ENCODE measurements around the gene EDA. TPM values are rescaled to one million over a fixed set of nuclear protein-coding genes. Genes with fewer than 3 reads are reported as not detected.

EDA gene
- total and polyA plus RNA-seq, 10 of the 15 experiments (the other 5 are each of a cell fraction or from before 2014, with no cell fraction given), result 0.06 TPM; not detected in 9

GRCh38 chrX:69815063-69815462 lies 199.2 kb downstream of the EDA start (continued):
- TF ChIP-seq CREB1 (IDR thresholded peaks at IDR 0.05; ENCODE audit: low read depth), result no peak
- TF ChIP-seq HSF1 (IDR thresholded peaks at IDR 0.05; ENCODE audit: low read depth, low read length), result no peak
- TF ChIP-seq SREBF2 (IDR thresholded peaks at IDR 0.05; ENCODE audit: low read length), result no peak
- no peak for TF ChIP-seq TCF12 (IDR thresholded peaks at IDR 0.05; ENCODE audit: low read depth, low read length)
- TF ChIP-seq JUND (IDR thresholded peaks at IDR 0.05; ENCODE audit: low read depth, low read length), result no peak
- TF ChIP-seq BMI1 (IDR thresholded peaks at IDR 0.05; ENCODE audit: borderline replicate concordance), result no peak
- no peak for TF ChIP-seq PAX5 (IDR thresholded peaks at IDR 0.05; ENCODE audit: borderline replicate concordance, low read depth, low read length)
- TF ChIP-seq BCL11A (IDR thresholded peaks at IDR 0.05; ENCODE audit: low read depth, low read length), result no peak

GRCh38 chrX:69815519-69815918 lies 199.6 kb downstream of the EDA start:
- H4K20me1 ChIP-seq (ENCODE audit: control insufficient read depth, insufficient read depth), result no peaks in the 10 kb centered on the region
- H3K27ac ChIP-seq (ENCODE audit: control insufficient read depth, insufficient read depth), result no peak overlapping the region
- TF ChIP-seq MTA2 (IDR thresholded peaks at IDR 0.05; ENCODE audit: low read depth), result no peak
- TF ChIP-seq MAX (IDR thresholded peaks at IDR 0.05; ENCODE audit: low read depth, low read length), result no peak
- no peak for TF ChIP-seq NFIC (IDR thresholded peaks at IDR 0.05; ENCODE audit: low read depth, low read length)
- no peak for TF ChIP-seq MYC (IDR thresholded peaks at IDR 0.05; ENCODE audit: insufficient read depth, insufficient read length, insufficient replicate concordance, low read length, severe bottlenecking)
- TF ChIP-seq RBBP5 (conservative IDR thresholded peaks at IDR 0.05), result no peak
- no peak for TF ChIP-seq HDAC6 (IDR thresholded peaks at IDR 0.05; ENCODE audit: unreplicated experiment)
- no peak for TF ChIP-seq ZBED1 (IDR thresholded peaks at IDR 0.05; ENCODE audit: borderline replicate concordance)
- TF ChIP-seq SKIL (IDR thresholded peaks at IDR 0.05; ENCODE audit: low read depth, poor library complexity, severe bottlenecking), result no peak
- no peak for TF ChIP-seq CEBPB (IDR thresholded peaks at IDR 0.05; ENCODE audit: borderline replicate concordance in 1 of 2, low read depth in 2 of 2, low read length in 2 of 2)
- no peak for TF ChIP-seq TCF7 (IDR thresholded peaks at IDR 0.05; ENCODE audit: borderline replicate concordance)
- ATAC-seq (no peak), DNase-seq (ENCODE audit: low read depth, low spot score) (no peak), FAIRE-seq (no peak)
- WGBS (ENCODE audit: insufficient coverage, insufficient replicate concordance, low lambda C conversion rate, missing lambda C conversion rate), result 25% methylated on average over 4 of the region's 4 CpGs
- ChIA-PET RAD21 (ENCODE audit: unreplicated experiment) (no interaction called here), SMC1A (ENCODE audit: uncharacterized antibody, unreplicated experiment) (no interaction called here), POLR2A (no interaction called here), CTCF (interaction anchor here (0.6 kb wide), 1 partner anchor 53 kb away, joined by 3 read pairs; no protein-coding TSS in a partner anchor)
- no peak overlapping the region for H3K9ac ChIP-seq (ENCODE audit: control insufficient read depth, insufficient read depth, low read length)
- intact Hi-C loops (cut with micrococcal nuclease; ENCODE audit: unreplicated experiment), result no loop called here
- BruUV-seq (replicated peaks), result no TSS peak
- no peaks in the 10 kb centered on the region for H3K27me3 ChIP-seq (replicated peaks in 1 of 2; ENCODE audit: control insufficient read depth in 2 of 2, insufficient read depth in 2 of 2, low read length in 1 of 2)
- H3K4me3 ChIP-seq, result no peak overlapping the region
- in situ Hi-C loops (cut with MboI), result no loop called here
- no peaks in the 10 kb centered on the region for H3K79me2 ChIP-seq (ENCODE audit: control insufficient read depth, insufficient read depth, low read length)
- H3K4me1 ChIP-seq (ENCODE audit: control insufficient read depth, insufficient read depth, low read length), result no peaks in the 10 kb centered on the region
- H2AFZ ChIP-seq (ENCODE audit: control insufficient read depth, low read depth, low read length), result no peak overlapping the region
- H3K36me3 ChIP-seq (ENCODE audit: control insufficient read depth in 2 of 2, insufficient read depth in 2 of 2, low read length in 1 of 2), result no peaks in the 10 kb centered on the region
- no peak overlapping the region for H3K4me2 ChIP-seq (ENCODE audit: control insufficient read depth, insufficient read depth)
- no peaks in the 10 kb centered on the region for H3K9me3 ChIP-seq (replicated peaks; ENCODE audit: control insufficient read depth, insufficient read depth, low read length)
